ENCODE data around the gene ULBP1. TPM values are rescaled to one million over a fixed set of nuclear protein-coding genes. Genes with fewer than 3 reads are reported as not detected.
"Not testable (repeated sequence)": the region's sequence is repeated elsewhere in the genome, so short reads cannot be mapped to it uniquely, and the experiment has no call there.

The ULBP1 gene
- total and polyA plus RNA-seq, 8 donors = 1.1 to 6.0 (median 3.8) TPM

DNA sequence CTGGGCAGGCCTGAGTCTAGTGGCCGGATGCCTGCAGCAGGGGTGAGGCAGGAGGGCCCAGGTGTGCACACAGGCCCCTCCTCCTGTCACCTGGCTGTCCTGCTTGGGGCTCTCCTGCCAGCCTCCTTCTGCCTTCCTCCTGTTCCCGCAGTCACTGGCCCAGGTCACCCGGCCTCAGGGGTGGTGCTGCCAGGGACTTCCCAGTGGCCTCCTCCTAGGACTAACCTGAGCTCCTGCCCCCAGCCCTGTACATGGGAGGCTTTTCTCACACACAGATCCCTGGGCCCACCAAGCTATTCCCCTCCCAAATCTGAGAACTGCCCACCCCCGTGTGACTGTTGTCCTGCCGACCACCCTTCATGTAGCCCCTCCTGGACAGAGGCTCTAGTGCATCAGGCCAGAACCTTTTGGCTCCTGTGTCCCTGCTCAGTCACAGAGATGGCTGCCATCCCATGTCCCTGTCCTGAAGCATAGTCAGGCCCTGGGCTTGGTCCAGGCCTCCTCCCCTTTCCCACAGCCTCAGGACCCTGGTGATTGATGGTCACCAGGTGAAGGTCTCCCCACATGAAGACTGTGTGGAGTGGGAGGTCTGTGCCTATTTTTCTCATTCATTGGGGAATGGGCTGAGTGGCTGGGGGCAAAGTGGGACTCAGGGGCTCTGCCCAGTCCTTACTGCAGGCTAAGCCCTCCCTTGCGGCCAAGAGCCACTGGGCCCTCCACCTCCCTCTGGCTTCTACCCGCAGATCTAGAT is 1.1 kb upstream of the ULBP1 start:
- TF ChIP-seq, protein P1, sequence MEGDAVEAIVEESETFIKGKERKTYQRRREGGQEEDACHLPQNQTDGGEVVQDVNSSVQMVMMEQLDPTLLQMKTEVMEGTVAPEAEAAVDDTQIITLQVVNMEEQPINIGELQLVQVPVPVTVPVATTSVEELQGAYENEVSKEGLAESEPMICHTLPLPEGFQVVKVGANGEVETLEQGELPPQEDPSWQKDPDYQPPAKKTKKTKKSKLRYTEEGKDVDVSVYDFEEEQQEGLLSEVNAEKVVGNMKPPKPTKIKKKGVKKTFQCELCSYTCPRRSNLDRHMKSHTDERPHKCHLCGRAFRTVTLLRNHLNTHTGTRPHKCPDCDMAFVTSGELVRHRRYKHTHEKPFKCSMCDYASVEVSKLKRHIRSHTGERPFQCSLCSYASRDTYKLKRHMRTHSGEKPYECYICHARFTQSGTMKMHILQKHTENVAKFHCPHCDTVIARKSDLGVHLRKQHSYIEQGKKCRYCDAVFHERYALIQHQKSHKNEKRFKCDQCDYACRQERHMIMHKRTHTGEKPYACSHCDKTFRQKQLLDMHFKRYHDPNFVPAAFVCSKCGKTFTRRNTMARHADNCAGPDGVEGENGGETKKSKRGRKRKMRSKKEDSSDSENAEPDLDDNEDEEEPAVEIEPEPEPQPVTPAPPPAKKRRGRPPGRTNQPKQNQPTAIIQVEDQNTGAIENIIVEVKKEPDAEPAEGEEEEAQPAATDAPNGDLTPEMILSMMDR (IDR thresholded peaks at IDR 0.05) = no peak

DNA sequence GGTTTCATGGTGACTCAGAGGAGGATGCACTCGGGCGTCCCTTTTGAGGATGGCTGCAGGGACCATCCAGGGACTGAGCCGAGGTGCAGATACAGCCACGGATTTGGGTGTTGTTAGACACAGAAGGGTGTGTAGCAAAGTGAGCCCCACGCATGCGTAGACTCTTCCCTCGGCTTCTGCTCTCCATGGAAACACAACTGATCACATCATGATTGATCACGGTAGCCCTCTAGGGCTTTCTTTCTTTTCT is 606 bp upstream of the ULBP1 start:
- Histone ChIP-seq H3K4me3 (peak overlapping the region; percentile 33 to 50), H3K9me3 (no peaks in the 10 kb centered on the region), H3K4me1 (peaks cover 3 to 16% of the 10 kb centered on the region in 2 donors), H3K27me3 (peaks cover 28 to 98% of the 10 kb centered on the region in 2 donors), H3K27ac (peak overlapping the region in 1 of 2 donors; percentile 49), H3K36me3 (no peaks in the 10 kb centered on the region)
- DNase-seq (no peak), ATAC-seq (no peak)
- intact Hi-C loops (cut with DNase I) = no loop called here
- TF ChIP-seq, protein P1 (IDR thresholded peaks at IDR 0.05) = no peak

More for the DNA sequence above, 1.1 kb upstream of the ULBP1 start:
- Histone ChIP-seq H3K27ac (peak overlapping the region in 1 of 2 donors; percentile 49), H3K4me1 (peaks cover 3 to 16% of the 10 kb centered on the region in 2 donors), H3K9me3 (no peaks in the 10 kb centered on the region), H3K4me3 (no peak overlapping the region), H3K27me3 (peaks cover 33 to 98% of the 10 kb centered on the region in 2 donors), H3K36me3 (no peaks in the 10 kb centered on the region)
- intact Hi-C loops (cut with DNase I) = no loop called here
- DNase-seq (no peak), ATAC-seq (no peak)

DNA sequence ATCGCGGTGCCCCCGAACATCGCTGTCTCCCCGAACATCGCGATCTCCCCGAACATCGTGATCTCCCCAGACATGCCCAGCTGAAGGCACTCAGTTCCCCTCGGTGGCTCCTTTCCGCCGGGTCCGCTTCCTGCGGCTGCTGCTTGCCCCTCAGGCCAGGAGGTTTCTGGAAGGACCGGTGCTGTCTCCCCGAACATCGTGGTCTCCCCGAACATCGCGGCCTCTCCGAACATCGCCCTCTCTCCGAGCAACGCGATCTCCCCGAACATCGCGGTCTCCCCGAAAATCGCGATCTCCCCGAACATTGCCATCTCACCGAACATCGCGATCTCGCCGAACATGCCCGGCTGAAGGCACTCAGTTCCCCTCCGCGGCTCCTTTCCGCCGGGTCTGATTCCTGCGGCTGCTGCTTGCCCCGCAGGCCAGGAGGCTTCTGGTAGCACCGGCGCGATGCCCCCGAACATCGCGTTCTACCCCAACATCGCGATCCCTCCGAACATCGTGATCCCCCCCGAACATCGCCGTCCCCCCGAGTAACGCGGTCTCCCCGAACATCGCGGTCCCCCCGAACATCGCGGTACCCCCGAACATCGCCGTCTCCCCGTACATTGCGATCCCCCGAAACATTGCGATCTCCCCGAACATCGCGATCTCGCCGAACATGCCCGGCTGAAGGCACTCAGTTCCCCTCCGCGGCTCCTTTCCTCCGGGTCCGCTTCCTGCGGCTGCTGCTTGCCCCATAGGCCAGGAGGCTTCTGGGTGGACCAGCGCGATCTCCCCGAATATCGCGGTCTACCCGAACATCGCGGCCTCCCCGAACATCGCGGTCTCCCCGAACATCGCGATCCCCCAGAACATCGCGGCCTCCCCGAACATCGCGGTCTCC is 808 bp downstream of the ULBP1 start:
- Histone ChIP-seq H3K36me3 (no peaks in the 10 kb centered on the region), H3K27me3 (peaks cover 27 to 94% of the 10 kb centered on the region in 2 donors), H3K9me3 (no peaks in the 10 kb centered on the region), H3K4me3 (peak overlapping the region; percentile 33 to 50), H3K4me1 (peaks cover 3 to 16% of the 10 kb centered on the region in 2 donors), H3K27ac (no peak overlapping the region)
- DNase-seq (peak in 1 of 4 donors; percentile 42), ATAC-seq (peak; percentile 5)
- intact Hi-C loops (cut with DNase I) = no loop called here
- TF ChIP-seq, protein P1 (IDR thresholded peaks at IDR 0.05) = no peak

DNA sequence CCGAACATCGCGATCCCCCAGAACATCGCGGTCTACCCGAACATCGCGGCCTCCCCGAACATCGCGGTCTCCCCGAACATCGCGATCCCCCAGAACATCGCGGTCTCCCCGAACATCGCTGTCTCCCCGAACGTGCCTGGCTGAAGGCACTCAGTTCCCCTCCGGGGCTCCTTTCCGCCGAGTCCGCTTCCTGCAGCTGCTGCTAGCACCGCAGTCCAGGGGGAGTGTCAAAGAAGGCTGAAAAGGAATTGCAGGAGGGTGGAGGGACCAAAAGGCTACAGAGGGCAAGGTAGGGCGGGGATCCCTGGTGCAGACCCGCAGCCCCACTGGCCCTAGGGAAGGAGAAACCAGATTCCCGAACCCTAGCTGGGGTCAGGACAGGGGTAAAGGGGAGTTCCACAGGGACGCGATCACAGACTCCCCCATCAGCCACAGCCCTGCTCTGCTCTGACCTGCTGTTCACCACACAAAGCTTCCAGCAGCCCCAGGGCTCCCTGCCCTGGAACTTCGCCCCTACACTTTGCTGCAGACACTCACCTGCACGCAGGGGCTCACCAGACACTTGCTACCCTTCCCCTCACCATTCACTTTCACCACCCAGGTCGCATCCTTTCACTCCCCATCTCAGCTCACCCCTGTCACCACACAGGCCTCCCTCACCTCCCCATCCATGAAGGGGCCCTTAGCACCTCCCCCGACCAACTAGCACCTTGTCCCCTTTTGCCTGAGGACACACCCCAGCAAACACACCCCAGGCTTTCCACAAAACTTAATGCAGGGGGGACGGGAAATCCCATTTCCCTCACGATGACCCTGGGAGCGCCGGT is 1.7 kb downstream of the ULBP1 start:
- peak overlapping the region in 1 of 2 donors; percentile 50 for H3K4me3 ChIP-seq
- TF ChIP-seq, protein P1 (IDR thresholded peaks at IDR 0.05) = no peak

DNA sequence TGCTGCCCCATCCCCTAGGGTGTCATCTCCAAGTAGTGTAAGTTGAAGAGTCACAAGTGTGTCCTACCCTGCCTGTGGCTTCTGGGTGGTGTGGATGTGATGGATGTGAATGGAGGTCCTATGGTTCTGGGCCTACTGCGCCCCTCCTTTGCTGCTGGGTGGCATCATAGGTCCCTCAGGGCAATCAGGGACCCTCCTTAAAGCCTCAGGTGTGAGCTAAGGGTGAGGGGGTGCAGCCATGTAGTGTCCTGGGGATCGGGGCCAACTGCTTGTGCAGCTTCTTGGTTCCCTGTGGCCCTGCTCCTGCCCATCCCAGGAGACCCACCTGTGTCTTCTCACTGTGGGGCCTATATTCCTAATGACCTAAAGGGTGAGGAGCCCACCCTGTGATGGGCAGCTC is 2.6 kb downstream of the ULBP1 start:
- H3K27ac ChIP-seq; H3K4me3 ChIP-seq; intact Hi-C loops (cut with DNase I); ATAC-seq; DNase-seq; H3K9me3 ChIP-seq; H3K36me3 ChIP-seq: not testable (repeated sequence)
- Histone ChIP-seq H3K27me3 (peaks cover 27 to 90% of the 10 kb centered on the region in 2 donors), H3K4me1 (peaks cover 3 to 16% of the 10 kb centered on the region in 2 donors)

More for the DNA sequence above, 1.7 kb downstream of the ULBP1 start:
- H3K36me3 ChIP-seq = no peaks in the 10 kb centered on the region
- H3K27ac ChIP-seq = no peak overlapping the region
- H3K27me3 ChIP-seq = peaks cover 27 to 92% of the 10 kb centered on the region in 2 donors
- H3K9me3 ChIP-seq = no peaks in the 10 kb centered on the region
- DNase-seq (peak in 1 of 4 donors; percentile 37), ATAC-seq (no peak)
- peaks cover 3 to 16% of the 10 kb centered on the region in 2 donors for H3K4me1 ChIP-seq
- intact Hi-C loops (cut with DNase I) = no loop called here
